Stimulated activated CD4-positive, alpha-beta T cell treated with anti-CD3 and anti-CD28 coated beads, Interleukin-1b, Interleukin-23, amount 100 ng/mL, for 4 hours (primary cell): ENCODE results near the gene TRAF5.
"Not testable (repeated sequence)": the region's sequence is repeated elsewhere in the genome, so short reads cannot be mapped to it uniquely, and the experiment has no call there.

Experiments
- DNase-seq, 2 donors: peaks; one replicate each; pipeline ENCODE4 v3.0.0-alpha.2; 2020; ENCODE audit warnings: low read depth in 2 of 2

TRAF5 gene

DNA sequence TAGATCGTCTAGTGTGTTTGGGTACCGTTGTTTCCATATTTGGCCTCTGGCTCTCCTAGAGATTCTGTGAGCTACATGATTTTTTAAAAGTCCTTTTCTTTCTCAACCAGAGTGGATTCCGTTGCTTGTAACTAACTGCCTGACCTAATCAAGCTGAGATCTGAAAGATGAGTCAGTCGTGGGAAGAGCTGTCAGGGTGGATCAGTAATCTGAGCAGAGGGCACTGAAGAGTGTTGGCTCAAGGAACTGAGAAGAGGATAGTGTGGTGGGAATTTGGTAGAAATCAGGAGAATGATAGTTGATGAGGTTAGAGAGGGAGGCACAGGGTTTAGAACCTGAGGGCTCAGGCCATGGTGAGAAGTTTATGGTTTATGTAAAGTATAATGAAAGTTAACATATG lies 52.2 kb downstream of the TRAF5 start:
- no peak for DNase-seq

DNA sequence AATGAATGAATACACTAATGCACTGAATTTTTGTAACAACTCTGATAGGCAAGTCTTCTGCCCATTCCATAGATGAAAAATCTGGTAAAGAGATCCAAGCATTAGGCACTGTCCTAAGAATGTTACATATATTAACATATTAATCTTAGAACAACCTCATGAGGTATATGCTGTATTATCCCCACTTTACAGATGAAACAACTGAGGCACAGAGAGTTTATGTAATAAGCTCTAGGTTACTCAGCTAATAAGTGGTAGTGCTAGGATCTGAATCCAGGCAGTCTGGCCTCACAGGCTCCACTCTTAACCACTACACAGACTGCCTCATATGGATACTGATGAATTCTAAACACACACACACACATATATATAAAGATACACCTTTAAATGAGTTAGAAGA lies 52.8 kb downstream of the TRAF5 start:
- DNase-seq, result no peak

DNA sequence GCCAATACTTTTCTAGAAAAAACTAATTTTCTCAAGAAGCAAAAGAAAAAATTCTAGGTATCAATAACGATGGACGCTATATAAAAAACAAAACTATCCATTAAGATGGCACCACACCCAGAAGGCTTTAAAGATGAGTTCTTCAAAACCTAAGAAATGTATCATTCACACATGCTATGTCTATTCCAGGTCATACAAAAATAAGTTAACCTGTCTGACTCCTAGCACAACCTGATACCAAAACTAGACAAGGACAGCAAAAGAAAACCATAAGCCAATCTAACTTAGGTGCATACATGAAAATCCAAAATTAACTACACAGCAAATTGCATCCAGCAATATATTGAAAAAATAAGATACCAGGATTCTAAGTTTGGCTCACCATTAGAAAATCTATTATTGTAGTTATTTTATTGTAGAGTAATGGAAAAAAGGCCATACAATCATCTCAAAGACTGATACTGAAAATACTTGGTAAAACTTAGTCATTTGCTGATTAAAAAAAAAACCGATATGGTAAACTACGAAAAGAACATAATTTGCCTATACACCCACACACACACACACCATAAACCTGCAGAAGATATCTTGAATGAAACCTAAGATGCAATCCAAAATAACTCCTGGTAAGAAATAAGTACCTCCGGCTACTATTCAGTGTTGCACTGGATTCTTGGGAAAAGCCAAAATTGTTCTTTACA lies 55.0 kb downstream of the TRAF5 start:
- peak in 1 of 2 donors; percentile 10 for DNase-seq

DNA sequence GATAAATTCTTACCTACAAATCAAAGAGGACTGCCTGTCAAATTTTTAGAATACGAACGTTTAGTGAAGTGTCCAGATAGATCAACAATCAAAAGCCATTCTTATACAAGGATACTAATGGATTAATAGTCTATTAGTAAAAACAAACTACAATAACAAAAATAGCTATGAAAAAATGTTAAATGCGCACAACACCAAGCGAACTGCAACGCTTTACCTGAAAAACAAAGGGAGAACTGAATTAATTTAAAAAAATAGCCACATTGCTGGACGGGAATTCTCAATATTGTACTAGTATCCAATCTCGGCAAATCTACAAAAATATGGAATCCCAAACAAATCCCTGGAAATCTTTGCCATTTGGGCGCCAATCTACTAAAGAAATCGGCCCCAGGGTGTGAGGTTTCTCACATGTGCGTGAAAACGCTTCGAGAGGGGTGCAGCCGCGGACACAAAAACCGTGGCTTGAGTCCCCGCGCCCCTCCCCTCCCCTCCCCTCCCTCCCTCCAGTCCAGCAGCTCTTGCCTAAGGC lies 55.6 kb downstream of the TRAF5 start:
- no peak for DNase-seq

DNA sequence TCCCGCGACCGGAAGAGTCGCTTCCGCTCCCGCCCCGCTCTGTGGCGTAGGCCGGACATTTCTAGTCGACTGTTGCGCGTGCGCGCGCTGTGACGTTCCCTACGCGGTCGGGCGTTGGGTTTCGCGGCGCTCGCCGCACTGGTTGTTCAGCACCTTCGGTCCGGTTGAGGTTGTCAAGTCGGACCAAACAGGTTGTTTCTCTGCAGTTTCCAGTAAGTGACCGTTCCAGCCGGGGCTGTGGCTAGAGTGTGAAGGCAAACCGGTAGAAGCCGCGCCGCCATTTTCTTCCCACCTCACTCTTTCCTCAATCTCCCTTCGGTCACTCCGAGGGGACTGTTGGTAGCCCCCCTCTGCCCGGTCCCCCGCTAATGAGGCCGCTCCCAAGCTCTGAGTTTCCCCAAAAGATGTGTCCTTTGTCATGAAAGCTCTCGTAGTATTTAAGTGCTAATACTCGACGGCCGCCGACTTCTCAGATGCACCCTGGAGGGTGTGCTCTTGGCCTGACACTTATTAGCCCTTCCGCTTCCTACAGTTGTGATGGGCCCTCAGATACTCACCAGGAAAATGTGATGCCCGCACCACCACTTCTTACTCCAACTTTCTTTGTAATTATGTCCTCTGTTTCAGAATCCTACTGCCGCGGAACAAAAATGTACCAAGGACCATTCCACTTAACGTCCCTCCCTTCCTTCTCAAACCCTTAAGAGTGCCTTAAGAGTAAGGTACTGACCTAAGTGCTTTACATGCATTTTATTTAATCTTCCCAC lies 56.3 kb downstream of the TRAF5 start:
- DNase-seq, result peak; percentile 65 to 71

DNA sequence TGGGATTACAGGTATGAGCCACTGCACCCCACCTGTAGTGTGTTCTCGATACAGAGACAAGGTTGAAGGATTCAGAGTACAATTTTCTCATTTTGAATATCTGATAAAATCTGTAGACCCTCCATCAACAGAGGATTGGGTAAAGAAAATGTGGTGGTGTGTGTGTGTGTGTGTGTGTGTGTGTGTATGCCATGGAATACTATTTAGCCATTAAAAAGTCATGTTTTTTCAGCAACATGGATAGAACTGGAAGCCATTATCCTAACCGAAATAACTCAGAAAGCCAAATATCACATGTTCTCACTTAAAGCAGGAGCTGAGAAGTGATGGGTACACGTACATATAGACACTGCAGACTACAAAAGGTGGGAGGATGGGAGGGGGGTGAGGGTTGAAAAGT lies 57.9 kb downstream of the TRAF5 start:
- DNase-seq, result no peak

DNA sequence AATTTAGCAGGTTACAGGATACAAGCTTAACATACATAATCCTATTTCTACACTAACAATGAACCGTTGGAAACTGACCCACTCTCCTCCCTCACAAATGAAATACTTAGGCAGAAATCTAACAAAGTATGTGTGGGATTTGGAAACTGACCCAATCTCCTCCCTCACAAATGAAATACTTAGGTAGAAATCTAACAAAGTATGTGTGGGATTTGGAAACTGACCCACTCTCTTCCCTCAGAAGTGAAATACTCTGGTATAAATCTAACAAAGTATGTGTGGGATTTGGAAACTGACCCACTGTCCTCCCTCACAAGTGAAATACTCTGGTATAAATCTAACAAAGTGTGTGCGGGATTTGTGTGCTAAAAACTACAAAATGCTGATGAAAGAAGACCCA lies 60.3 kb downstream of the TRAF5 start:
- DNase-seq, result no peak

DNA sequence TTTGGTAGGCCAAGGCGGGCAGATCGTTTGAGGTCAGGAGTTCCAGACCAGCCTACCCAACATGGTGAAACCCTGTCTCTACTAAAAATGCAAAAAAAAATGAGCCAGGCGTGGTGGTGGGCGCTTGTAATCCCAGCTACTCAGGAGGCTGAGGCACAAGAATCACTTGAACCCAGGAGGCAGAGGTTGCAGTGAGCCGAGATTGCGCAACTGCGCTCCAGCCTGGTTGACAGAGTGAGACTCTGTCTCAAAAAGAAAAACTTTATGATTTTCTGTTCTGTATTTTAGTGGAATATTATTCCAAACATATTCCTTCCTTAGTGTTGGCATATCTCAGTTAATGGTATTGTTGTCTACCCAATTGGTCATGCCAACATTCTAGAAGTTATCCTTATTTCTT lies 64.2 kb downstream of the TRAF5 start:
- DNase-seq, result not testable (repeated sequence)

DNA sequence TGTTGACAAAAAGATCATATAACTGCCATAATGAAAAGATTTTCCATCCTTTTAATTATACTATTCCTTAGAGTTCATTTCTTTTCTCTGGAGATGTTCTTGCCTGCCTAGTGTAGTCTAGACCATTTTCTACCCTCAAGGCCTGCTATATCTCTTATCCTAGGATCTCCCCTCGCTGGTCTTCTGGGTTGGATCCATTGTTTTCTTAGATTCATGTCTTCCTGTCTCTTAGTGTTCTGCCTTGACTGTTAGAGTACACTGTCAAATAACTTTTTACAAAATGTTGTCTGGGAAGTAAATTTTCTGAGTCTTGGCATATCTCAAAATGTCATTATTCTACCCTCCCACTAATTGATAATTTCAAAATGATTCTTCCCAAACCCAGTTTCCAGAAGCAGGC lies 66.6 kb downstream of the TRAF5 start:
- DNase-seq, result no peak

DNA sequence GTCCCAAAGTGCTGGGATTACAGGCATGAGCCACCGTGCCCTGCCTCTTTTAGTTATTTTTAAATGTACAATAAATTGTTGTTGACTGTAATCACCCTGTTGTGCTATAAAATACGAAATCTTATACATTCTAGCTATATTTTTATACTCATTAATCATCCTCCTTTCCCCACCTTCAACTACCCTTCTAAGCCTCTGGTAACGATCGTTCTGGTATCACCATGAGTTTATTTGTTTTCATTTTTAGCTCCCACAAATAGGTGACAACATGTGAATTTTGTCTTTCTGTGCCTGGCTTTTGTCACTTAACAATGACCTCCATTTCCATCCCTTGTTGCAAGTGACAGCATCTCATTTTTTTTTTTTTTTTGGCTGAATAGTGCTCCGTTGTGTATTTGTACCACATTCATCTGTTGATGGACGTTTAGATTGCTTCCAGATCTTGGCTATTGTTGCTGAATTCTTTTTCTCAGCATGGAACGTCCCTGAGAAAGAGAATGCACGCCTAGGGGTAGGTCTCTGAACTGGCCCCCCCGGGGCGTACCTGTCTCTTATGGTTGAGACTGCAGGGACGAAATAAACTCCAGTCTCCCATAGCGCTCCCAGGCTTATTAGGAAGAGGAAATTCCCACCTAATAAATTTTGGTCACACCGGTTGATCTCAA lies 71.8 kb downstream of the TRAF5 start:
- DNase-seq, result not testable (repeated sequence)

DNA sequence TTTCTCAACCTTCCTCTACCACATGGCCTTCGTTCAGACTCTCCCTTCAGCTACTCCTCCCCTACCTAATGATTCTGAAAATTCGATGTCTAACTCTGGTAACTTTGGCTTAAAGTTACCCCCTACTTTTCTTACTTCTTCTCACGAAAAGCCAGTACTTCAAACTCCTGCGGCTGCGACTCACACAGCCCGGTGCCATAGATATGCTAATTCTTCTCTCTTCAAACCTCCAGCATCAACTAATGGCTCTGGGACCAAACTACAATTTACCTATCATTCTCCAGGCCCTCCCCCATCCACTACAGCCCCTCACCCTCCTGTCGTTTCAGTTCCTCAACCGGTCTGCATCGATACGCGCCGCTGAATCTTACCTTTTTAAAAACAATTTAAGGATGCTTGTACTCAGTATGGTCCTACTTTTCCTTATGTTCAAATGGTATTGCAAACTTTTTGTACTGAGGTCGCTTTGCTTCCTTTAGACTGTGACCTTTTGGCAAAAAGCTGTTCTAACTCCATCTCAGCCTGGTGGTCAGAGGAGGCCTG lies 73.3 kb downstream of the TRAF5 start:
- DNase-seq, result not testable (repeated sequence)

DNA sequence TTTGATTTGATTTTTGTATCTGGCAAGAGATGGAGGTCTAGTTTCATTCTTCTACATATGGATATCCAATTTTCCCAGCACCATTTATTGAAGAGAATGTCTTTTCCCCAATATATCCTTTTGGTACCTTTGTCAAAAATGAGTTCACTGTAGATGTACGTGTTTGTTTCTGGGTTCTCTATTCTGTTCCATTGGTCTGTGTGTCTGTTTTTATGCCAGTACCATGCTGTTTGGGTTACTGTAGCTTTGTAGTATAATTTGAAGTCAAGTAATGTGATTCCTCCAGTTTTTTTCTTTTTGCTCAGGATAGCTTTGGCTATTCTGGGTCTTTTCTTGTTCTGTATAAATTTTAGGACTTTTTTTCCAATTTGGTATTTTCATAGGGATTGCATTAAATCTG lies 75.1 kb downstream of the TRAF5 start:
- not testable (repeated sequence) for DNase-seq

DNA sequence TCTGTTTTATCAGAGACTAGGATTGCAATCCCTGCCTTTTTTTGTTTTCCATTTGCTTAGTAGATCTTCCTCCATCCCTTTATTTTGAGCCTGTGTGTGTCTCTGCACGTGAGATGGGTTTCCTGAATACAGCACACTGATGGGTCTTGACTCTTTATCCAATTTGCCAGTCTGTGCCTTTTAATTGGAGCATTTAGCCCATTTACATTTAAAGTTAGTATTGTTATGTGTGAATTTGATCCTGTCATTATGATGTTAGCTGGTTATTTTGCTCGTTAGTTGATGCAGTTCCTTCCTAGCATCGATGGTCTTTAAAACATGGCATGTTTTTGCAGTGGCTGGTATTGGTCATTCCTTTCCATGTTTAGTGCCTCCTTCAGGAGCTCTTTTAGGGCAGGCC lies 79.5 kb downstream of the TRAF5 start:
- DNase-seq, result not testable (repeated sequence)

DNA sequence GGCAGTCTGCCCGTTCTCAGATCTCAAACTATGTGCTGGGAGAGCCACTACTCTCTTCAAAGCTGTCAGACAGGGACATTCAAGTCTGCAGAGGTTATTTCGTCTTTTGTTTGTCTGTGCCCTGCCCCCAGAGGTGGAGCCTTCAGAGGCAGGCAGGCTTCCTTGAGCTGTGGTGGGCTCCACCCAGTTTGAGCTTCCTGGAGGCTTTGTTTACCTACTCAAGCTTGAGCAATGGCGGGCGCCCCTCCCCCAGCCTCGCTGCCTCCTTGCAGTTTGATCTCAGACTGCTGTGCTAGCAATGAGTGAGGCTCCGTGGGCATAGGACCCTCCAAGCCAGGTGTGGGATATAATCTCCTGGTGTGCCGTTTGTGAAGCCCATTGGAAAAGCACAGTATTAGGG lies 81.1 kb downstream of the TRAF5 start:
- DNase-seq, result not testable (repeated sequence)

DNA sequence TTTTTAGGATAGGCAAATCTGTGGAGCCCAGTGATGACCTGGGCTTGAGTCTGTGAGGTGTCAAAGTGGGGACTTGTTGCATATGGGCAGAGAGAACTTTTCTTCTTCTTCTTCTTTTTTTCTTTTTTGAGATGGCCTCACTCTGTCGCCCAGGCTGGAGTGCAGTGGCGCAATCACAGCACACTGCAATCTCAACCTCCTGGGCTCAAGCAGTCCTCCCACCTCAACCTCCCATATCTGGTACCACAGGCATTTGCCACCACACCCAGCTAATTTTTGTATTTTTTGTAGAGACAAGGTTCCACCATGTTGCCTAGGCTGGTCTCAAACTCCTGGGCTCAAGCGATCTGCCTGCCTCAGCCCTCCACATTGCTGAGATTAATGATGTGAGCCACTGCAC lies 85.0 kb downstream of the TRAF5 start:
- DNase-seq, result no peak

DNA sequence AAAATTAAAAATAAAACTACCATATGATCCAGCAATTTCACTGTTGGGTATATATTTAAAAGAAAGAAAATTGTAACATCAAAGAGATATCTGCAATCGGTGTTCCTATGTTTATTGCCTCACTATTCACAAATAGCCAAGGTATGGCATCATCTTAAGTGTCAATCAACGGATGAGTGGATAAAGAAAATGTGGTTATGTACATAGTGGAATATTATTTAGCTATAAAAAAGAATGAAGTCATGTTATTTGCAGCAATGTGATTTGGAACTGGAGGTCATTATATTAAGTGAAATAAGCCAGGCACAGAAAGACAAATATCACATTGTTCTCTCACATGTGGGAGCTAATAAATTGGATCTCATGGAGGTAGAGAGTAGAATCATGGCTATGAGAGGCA lies 89.1 kb downstream of the TRAF5 start:
- no peak for DNase-seq

DNA sequence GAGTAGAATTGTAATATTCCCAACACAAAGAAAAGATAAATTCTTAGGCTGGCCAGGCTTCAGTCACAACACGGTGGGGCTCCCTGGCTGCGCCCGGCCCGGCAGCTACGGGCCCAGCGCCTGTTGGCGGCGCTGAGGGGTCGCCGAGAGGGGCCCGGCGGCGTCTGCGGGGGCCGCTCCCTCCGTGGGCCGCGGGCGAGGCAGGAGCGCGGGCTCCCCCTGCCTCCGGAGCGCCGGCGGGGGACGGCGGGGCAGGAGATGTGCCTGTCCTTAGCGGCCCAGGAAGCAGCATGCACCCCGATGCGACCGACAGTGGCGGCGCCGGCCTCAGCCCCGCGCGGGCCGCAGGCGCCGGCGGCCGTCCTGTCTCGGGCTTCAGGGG lies 89.6 kb downstream of the TRAF5 start:
- DNase-seq, result peak in 1 of 2 donors; percentile 19

DNA sequence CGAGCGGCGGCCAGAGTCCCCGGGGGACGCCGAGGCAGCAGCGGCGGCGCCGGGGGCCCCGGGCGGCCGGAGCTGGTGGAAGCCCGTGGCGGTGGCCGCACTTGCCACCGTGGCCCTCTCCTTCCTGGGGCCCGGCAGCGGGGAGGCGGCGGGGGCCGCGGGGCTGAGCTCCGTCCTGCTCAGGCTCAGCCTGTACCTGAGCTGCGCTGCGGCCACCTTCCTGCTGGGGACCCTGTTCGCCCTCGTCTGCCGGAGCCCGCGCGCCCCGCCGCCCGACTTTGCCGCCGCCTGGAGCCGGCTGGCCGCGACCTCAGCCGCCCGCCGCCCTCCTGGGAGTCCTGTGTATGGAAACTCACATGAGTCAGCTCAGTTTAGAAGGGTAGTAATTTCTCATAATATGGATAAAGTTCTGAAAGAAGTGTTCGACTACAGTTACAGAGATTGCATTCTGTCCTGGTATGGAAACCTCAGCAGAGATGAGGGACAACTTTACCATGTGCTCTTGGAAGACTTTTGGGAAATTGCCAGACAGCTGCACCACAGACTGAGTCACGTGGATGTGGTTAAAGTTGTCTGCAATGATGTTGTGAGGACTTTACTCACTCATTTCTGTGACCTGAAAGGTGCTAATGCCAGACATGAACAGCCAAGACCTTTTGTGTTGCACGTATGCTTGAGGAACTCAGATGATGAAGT lies 90.1 kb downstream of the TRAF5 start:
- peak in 1 of 2 donors; percentile 42 for DNase-seq

DNA sequence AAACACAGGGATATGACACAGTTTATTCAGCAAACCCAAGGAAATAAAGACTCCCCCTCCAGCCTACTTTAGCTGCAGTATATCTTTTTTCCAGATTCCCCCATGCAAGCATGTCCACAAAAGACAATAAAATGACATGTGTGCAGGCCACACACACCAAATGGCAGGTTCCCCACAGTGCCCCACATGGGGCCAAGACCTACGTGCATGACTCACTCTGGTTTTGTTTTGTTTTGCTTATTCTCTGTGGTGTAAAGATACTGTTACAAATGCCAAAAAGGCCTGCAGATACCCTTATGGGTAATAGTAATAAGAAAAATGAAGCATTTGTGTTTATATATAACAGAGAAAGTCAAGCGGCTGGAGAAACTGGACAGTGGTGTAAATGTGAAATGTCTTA lies 93.8 kb downstream of the TRAF5 start:
- no peak for DNase-seq

DNA sequence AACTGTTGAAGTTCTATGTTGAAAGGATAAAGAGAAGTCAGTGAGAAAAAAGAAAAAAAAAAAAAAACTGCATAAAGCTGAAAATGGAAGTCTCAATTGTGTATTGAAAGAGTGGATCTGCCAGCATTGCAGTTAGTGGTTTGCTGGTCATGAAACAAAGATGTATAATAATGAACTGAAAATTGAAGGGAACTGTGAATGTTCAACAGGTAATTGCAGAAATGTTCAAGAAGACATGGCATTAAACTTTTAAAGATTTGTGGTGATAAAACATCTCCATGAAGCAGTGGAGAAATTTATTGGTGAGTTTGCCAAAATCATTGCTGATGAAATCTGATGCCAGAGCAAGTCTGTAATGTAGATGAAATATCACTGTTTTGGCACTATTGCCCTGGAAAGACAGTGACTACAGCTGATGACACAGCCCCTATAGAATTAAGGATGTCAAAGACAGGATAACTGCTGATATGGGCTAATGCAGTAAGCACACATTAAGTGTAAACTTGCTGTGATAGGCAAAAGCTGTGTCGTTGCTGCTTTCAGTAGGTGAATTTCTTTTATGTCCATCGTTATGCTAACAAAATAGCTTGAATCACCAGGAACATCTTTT lies 94.3 kb downstream of the TRAF5 start:
- no peak for DNase-seq

DNA sequence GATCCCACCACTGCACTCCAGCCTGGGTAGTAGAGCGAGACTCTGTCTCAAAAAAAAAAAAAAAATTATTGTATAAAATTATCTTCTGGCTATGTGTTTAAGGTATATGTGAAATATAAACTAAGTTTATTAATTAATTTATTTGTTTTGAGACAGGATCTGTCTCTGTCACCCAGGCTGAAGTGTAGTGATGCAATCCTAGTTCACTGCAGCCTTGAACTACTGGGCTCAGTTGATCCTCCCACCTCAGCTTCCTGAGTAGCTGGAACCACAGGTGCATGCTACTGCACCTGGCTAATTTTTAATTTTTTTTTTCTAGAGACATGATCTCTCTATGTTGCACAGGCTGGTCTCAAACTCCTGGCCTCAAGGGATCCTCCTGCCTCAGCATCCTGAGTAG lies 97.4 kb downstream of the TRAF5 start:
- no peak for DNase-seq
